ENCODE data around the gene TBCK.
A peak's percentile ranks its signal among the peaks of the same experiment; 100 is the strongest.
"Not testable (repeated sequence)": the region's sequence is repeated elsewhere in the genome, so short reads cannot be mapped to it uniquely, and the experiment has no call there.

The TBCK gene

DNA sequence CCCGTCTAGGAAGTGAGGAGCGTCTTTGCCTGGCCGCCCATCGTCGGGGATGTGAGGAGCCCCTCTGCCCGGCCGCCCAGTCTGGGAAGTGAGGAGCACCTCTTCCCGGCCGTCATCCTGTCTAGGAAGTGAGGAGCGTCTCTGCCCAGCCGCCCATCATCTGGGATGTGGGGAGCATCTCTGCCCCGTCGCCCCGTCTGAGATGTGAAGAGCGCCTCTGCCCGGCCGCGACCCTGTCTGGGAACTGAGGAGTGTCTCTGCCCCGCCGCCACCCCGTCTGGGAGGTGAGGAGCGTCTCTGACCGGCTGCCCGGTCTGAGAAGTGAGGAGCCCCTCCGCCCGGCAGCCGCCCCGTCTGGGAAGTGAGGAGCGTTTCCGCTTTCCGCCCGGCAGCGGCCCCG, 5.2 kb upstream of the TBCK start:
- DNase-seq, result not testable (repeated sequence)

DNA sequence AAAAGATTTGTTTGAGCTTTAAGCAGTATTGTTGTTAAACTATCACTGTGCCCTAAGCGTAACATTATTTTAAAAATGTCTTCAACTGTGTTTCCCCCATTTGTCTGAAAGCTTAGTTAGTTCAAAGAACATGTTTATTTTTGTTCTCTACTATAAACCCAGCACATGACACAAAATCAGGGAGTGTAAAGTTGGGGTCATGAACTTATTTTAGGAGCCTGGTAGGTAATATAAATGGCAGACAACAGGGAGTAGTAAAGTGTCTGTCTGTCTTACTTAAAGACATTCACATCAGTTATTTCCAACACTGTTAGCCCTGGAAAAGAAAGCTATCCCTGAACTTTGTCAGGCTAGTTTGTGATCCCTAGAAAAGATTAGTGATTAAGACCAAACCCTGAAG, 4.2 kb upstream of the TBCK start:
- no peak for DNase-seq

DNA sequence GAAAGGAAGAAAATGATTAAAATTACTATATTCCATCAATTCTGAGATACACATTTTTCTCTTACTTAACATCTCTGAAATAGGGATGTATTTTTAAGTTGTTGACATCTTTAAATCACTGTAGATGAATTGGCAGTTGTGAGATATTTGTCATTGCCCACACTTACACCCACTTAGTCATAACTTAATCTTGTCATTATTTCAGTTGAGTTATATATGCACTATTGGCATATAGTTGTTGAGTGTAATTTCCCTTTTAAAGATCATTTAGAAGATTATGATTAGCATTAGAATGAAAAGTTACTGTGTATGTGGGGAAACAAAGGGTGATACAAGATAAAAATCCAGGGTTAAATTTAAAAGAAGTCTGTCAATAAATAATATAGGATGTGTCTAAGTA, 2.5 kb upstream of the TBCK start:
- no peak for DNase-seq

DNA sequence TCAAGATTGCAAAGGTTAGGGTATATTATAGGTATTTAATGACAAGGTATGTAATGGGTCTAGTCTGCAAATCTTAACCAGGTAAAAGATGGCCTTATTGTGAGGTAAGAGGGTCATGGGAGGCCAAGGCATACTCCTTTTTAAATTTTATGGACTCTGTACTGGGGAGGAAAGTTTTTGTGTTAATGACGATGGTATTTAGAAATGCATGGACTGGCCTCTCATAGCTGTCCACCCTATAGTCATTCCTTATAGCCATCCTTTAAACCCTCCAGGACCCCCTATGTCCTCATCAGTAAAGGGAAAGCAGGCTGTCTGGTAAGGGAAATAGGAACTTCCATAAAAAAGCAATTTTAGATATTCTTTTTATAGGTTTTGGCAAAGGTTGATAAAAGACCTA, 1.8 kb upstream of the TBCK start:
- no peak for DNase-seq

DNA sequence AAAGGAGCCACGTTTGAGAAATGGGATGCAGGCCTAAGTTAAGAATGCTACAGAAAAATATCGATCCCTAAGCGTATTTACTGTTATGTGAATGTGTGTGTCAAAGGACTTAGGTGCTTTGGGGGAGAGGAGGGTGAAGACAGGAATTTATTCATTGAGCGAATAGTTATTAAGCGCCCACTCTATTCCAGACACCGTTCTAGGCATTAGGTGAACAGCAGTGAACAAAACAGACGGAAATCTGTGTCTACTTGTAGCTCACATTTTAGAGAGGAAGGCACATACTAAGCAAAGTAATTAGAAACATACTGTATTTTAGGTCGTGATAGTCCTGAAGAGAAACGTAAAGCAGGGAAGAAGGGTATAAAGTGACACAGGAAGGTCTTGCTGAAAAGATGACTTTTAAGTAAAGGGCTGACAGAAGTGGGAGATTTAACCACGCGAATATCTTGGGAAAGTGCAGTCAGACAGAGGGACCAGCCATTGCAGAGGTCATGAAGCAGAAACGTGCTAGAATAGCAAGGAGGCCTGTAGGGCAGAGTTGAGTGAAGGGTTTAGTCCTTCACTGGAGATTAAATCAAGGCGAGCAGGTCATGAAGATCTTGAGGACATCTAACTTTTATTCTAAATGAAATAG, 882 bp upstream of the TBCK start:
- peak; percentile 0 for DNase-seq

DNA sequence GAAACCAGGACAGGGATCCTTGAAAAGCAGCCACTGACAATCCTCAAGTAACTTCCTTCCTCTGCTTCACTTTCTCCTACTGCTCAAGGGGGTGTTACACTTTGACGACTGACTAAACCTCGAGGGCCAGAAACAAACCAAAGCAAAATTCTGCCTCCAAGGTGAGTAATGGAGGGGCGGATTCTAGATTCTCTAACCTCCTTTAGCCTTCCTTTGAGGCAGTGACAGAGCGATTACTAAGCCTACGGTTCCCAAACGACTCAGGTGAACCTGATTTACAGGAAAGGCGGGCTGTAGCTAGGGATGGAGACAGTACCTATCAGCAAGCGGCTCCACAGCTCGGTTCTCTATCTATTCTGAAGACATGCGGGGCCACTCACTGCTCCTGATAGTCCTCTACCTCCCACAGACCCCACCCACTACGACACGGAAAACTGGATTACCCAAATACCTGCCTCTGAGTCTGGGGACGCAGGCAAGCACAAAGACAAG, 487 bp downstream of the TBCK start:
- no peak for DNase-seq

DNA sequence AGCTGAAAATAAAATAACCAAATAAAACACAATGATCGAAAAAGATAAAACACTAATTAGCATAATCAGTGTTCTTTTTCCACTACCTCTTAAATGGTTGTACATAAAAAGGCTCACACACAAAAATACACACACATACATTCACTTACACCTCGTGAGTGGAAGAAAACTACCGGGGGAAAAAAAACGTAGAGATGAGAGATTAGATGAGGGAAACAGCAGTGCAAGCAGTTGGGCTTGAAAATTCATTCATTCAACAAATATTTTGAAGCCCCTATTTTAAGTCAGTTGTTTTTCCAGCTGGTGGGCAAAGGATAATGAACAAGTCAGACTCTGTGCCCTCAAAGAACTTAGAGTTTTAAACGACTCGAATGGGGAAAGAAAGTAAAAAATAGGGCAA, 1.0 kb downstream of the TBCK start:
- no peak for DNase-seq

DNA sequence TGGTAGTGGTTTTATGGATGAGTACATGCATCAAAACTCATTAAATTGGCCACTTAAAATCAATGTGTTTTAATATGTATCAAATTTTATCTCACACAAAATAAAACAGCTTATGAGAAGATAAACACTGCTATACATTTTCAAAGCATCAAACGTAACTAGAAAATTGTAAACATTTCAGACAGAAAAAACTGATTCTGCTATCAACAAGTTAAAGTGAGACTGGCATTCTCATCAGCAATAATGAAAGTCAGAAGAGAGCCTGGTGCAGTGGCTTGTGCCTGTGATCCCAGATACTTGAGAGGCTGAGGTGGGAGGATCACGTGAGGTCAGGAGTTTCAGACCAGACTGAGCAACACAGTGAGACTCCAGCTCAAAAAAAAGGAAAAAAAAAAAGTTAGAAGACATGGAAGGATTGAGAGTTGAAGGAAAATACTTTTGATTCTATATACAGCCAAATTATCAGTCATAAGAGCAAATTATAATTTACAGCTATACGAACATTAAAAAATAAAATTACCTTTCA, 2.9 kb downstream of the TBCK start:
- no peak for DNase-seq

DNA sequence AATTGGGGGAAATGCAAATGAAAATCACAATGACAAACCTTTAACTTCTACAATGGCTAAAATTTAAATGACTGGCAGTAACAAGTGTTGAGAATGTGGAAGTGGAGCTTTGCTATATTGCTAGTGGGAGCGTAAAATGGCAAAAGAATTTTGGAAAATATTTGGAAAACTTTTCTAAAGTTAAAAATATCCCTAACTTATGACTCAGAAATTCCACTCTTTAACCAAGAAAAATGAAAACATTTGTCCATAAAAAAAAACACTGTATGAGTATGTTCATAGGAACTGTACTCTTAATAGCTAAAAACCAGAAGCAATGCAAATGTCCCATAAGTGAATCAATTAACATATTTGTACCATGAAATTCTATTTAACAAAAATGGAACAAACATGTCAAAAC, 3.6 kb downstream of the TBCK start:
- DNase-seq, result no peak

DNA sequence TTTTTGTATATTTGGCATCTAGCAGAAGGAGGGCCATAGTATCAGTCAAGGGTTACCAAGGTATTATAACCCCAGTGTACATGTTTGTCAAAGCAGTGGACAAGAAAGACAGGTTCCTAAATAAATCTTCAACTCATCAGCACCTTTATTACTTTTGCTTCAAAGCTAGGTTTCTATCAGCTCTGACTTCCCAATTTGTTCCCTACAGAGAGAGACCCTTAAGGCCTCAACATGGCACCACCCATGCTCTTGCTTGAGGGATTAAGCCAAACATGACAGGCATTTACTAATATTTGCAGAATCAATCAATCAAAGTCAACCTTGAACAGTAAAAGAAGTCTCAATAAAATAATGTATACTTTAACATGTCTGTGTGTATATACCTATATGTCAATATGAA, 9.4 kb downstream of the TBCK start:
- no peak for DNase-seq

DNA sequence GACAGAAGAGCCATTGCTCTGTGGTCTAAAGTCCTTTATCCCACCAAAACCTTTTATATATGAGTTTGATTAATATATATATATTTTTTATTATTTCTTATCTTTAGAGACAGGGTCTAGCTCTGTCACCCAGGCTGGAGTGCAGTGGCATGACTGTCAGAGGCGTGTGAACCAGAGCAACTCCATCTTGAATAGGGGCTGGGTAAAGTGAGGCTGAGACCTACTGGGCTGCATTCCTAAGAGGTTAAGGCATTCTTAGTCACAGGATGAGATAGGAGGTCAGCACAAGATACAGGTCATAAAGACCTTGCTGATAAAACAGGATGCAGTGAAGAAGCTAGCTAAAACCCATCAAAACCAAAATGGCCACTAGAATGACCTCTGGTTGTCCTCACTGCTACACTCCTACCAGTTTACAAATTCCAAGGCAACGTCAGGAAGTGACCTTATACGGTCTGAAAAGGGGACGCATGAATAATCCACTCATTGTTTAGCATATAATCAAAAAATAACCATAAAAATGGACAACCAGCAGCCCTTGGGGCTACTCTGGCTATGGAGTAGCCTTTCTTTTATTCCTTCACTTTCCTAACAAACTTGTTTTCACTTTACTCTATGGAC, 10.5 kb downstream of the TBCK start:
- DNase-seq, result no peak

DNA sequence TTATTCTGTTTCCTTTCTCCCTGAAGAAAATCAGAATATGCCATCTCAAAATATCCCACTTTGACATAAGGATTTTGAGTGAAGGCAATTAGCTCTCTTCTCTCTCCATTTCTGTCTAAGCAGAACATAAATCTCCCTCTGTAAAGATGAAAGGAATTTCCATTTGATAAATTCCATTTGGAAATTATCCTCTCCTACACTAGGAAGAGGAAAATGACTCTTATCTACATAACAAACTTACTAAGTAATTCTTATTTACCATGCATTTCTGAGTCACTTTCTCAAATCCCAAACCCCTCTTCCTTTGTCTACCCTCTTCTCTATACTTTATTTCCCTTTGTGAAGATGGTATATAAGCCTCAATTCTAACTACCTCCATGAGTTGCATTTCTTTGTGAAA, 11.4 kb downstream of the TBCK start:
- DNase-seq, result no peak

DNA sequence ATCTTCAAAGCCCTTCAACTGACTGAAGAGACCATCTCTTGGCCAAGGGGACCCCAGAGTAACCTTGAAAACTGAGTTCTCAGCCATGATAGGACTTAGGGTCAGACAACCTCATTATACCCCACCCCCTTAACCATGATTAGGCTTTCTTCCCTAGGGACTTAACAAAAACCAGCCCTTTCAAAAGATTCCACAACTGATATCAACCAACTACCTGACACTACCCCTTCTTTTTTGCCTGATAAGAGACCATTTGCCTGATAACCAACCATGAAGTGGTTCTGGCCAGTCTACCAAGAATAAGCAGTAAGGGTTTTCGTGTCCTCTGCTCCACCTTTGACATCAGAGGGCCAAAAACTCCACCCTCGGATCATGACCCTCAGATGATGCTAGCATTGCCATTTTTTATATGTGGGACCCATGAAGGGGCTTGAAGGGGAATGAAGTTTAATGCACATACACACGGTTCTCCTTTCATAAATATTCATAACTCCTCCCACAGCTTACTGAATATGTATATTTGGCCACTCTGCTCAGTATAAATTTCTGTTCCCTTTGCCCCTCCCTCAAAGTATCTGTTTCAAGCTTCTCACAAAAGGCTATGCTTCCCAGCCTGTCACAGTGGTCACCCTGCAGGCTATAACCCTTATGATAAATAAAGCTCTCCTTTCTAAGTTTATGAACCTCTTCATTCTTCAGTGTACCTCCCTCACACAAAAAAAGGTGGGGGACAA, 12.3 kb downstream of the TBCK start:
- DNase-seq, result no peak

DNA sequence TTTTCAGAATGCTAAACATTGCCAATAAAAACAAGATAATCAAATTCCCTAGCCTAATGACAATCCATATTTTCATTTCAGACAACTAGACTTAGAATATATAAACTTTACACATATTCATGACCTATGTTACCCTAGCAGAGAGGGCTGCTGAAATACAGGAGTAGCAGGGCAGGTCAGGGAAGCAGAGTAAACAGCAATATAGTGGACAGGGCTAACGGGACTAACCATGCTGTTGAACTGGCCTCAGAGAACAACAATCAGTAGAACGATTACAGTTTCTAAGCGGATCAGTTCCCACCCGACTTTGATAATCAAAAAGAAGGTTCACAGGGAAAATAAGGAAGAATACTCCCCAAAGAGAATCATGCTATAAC, 14.0 kb downstream of the TBCK start:
- DNase-seq, result no peak

DNA sequence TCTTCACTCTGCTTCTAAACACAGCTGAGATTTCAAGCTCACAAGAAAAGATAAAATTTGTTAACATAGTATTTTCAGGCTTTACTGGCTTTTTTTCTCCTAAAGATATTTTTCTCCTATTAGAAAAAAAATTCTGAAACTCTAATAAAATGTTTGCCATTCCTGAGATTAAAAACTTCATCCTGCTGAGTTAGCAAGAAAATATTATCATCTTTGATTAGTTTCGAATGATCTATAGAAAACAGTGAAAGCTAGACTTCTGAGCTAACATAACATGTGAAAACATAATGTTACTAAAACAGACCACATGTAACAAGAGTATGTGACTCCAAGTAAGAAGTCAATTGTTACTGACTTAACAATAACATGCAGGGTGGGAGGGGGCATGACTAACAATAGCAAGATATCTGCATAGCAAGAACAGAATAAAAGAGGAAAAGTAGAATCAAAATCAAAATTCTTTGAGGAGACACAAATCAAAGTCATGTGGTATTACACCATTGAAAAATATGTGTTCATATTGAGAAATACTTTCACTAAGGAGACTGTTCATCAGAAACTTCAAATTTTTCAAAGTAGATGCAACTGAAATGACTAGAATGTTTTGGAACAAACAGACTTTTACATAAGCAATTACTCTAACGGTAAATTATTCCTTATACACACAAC, 14.5 kb downstream of the TBCK start:
- no peak for DNase-seq

DNA sequence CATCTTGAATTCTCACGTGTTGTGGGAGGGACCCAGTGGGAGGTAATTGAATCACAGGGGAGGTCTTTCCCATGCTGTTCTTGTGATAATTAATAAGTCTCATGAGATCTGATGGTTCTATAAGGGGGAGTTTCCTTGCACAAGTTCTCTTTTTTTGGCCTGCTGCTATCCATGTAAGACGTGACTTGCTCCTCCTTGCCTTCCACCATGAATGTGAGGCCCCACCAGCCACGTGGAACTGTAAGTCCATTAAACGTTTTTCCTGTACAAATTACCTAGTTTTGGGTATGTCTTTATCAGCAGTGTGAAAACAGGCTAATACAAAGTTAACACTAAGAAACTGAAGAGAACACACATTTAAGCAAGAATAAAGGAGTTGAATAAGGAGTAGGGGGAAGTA, 16.0 kb downstream of the TBCK start:
- no peak for DNase-seq

DNA sequence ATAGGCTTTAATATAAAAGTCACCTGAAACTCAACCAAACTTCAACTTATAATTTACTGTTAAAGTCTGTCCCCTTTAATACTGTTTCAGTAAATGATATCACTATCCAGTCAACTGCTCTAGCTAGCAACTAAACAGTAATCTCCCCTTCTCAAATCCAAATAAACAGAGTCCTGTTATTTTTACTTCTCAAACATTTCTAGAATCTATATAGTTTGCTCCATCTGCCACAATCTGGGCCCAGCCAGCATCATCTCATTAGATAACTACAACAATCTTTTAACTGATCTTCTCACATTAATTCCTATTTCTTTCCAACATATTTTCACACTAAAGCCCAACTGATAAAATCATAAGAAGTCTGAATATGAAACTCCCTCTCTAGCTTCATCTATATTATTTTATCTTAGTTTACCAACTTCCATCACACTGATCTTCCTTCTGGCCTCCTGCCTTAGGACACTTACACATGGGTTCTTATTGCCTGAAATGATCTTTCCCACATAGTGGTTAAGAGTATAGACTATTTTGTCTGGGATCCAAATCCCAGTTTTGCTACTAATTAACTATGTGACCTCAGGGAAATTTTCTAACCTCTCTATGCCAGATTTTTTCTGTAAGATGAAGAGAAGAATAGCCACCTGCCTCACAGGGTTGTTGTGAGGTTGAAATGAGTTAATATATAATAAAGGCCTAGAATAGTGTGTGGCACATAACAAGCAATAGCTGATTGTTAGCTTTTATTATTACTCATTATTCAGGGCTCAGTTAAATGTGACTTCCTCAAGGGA, 18.6 kb downstream of the TBCK start:
- DNase-seq, result no peak

DNA sequence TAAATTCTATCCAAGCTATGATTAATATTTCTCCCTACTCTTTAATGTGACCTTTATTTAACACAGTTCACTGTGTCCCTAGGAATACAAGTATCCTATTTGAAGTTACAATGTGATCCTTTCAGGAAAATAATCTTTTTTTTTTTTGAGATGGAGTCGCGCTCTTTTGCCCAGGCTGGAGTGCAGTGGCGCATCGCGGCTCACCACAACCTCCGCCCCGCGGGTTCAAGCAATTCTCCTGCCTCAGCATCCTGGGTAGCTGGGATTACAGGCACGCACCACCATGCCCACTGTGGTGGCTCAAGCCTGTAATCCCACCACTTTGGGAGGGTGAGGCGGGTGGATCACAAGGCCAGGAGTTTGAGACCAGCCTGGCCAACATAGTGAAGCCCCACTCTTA, 21.9 kb downstream of the TBCK start:
- DNase-seq, result no peak

DNA sequence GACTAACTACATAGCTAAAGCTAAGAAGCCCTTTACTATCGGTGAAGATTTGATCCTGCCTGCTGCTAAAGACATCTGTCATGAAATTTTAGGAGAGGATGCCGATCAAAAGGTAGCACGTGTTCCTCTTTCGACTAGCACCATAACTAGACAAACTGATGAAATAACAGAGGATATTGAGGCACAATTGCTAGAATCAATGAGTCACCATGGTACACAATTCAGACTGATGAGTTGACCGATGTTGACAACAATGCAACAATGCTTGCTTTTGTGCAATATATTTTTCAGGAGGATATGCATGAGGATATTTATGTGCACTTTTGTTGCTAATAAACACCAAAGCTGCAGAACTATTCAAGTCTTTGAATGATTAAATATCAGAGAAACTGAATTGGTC, 24.3 kb downstream of the TBCK start:
- DNase-seq, result no peak

DNA sequence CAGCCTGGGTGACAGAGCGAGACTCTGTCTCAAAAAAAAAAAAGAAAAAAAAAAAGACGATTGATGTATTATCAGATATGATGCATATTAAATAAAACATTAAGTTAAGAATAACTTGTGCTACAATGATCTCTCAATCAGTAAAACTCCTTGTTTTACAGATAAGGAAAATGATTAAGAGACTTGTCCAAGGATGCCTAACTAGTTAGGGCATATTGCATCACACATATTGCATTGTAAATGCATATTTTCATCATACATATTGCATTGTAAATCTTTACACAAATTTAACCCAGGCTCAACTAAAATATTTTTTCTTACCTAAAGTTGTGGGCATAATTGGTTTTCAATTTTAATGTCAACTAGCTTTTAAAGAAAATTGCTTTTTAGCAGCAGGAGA, 26.3 kb downstream of the TBCK start:
- DNase-seq, result no peak

DNA sequence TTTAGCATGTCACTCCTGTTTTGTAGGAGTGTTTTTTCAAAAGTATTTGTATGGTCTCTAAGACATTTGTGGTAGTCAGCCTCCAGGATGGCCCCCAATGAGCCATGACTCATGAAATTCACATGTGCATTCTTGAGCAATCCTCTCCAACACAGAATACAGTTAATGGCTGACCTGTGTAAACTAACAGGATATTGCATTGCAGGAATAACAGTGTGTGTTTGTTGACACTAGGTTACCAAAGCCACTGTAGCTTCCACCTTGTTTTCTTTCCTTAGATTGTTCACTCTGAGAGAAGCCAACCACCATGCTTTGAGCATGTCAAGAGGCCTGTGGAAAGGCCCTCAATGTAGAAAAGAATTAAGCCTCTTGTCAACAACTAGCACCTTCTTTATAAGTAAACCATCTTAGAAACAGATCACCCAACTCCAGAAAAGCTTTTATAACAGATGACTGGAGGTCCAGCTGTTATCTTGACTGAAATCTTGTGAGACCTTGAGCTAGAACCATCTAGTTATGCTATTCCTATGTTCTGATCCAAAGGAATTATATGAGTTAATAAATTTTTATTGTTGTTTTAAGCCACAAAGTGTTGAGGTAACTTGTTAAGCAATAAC, 28.5 kb downstream of the TBCK start:
- no peak for DNase-seq

DNA sequence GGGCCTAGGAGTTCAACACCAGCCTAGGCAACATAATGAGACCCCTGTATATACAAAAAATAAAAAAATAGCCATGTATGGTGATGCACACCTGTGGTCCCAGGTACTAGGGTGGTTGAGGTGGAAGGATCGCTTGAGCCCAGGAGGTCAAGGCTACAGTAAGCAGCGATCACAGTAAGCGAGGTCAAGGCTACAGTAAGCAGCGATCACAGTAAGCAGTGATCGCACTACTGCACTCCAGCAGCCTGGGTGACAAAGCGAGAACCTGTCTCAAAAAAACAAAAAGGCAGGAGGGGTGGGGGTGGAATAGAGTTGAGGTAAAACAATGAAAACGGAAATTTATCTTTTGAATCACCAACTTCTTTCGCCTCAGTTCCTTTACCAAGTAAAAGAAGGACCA, 29.4 kb downstream of the TBCK start:
- no peak for DNase-seq

Measured in COR-L47 (cell line).